Adrenal gland (tissue), 12 donors: ENCODE results near the gene GMDS. TPM values are rescaled to one million over a fixed set of nuclear protein-coding genes. Genes with fewer than 3 reads are reported as not detected.

Experiments used
- DNase-seq, 7 donors: peaks; one replicate each; pipeline ENCODE4 v3.0.0-alpha.2; 2019 to 2020
- H3K27ac ChIP-seq, 5 donors: fragments of 200-600 bp; sonication (generic) in 4 of 5; 1 replicate in 3 of 5; 2 replicates in 2 of 5; pipeline versions ENCODE4 v1.5.1 to v1.8.0; 2016 to 2020; ENCODE audit warnings: mild to moderate bottlenecking in 1 of 5
- H3K27me3 ChIP-seq: fragments of 200-600 bp; 2 replicates; pipeline ENCODE4 v1.8.0; 2021
- H3K36me3 ChIP-seq, 2 donors: fragments of 200-600 bp; replicated peaks in 1 of 2; 1 replicate in 1 of 2; 2 replicates in 1 of 2; pipeline versions ENCODE4 v1.5.1 to v1.8.0; 2018 to 2022
- H3K4me1 ChIP-seq, 2 donors: fragments of 200-600 bp; replicated peaks in 1 of 2; 1 replicate in 1 of 2; 2 replicates in 1 of 2; pipeline versions ENCODE4 v1.5.1 to v1.8.0; 2018 to 2021
- H3K4me3 ChIP-seq, 4 donors: fragments of 200-600 bp; sonication (generic) in 3 of 4; one replicate each; pipeline ENCODE4 v1.5.1; 2016 to 2018
- H3K9me3 ChIP-seq, 3 donors: fragments of 200-600 bp; sonication (generic) in 1 of 3; replicated peaks in 1 of 3; 1 replicate in 2 of 3; 2 replicates in 1 of 3; pipeline versions ENCODE4 v1.5.1 to v1.8.0; 2016 to 2021
- CTCF ChIP-seq, 6 experiments: fragments of 450-650 bp in 4 of 6; fragments of 200-600 bp in 2 of 6; sonication (generic) in 1 of 6; IDR thresholded peaks; 1 replicate in 5 of 6; 2 replicates in 1 of 6; pipeline versions ENCODE4 v1.5.1 to v1.8.0; 2016 to 2021; ENCODE audit warnings: antibody characterized with exemption in 6 of 6, mild to moderate bottlenecking in 2 of 6, moderate library complexity in 1 of 6
- POLR2A ChIP-seq, 2 donors: fragments of 450-650 bp; IDR thresholded peaks; one replicate each; pipeline ENCODE4 v1.6.1; 2017; ENCODE audit warnings: antibody characterized with exemption in 2 of 2, mild to moderate bottlenecking in 2 of 2, moderate library complexity in 1 of 2
- WGBS, 4 donors: extraction: QIAGEN DNeasy Blood & Tissue Kit in 2 of 4; methylation state at CpG; one replicate each; pipeline versions ENCODE4 v1.1.5 to v1.1.7; 2013 to 2017; 5-methylcytosine and 5-hydroxymethylcytosine counted together
- intact Hi-C, 2 donors: fragments of 100-400 bp; cut with DNase I; formaldehyde crosslinking; loops; one replicate each; pipeline versions ENCODE4 v1.14.1 to v1.15.0; 2022 to 2023
- polyA plus RNA-seq, 3 donors: library from polyadenylated mRNA; stranded (reverse); fragments of 200-250 nt in 2 of 3; fragments of 350-450 nt in 1 of 3; fragmentation: Illumina TruSeq in 1 of 3; extraction: RNeasy Lipid Tissue Mini Kit (QIAGEN cat#74804) in 1 of 3; gene quantifications; one replicate each; pipeline ENCODE4 v1.2.3, GENCODE V29; 2013 to 2014
- total RNA-seq, 9 donors: library from RNA; depleted of rRNA in 4 of 9; stranded (reverse); fragments of >200 nt in 4 of 9; fragments of 120-200 nt in 1 of 9; fragmentation: NEBNext Ultra II Directional in 1 of 9; extraction: Animal tissue kit (Norgen Biotek cat#: 25700) in 1 of 9; gene quantifications; one replicate each; pipeline versions ENCODE4 v1.1.0 to v1.2.4, GENCODE V29; 2013 to 2023
- donor health status: healthy with polysubstance abuse.
- donor health status: Bipolar disorder and iron deficiency.
- donor health status: DM: yes; HTN: yes; CAD: no.
- donor health status: DM: no; HTN: no; CAD: no.
- donor health status: DM: no; HTN: no; CAD: no.
- donor health status: DM: yes; HTN: yes; CAD: no.

The GMDS gene
- total and polyA plus RNA-seq, 12 donors: 8.5 to 39.2 (median 15.2) TPM

GRCh38 chr6:1609648-1610496 lies 635.5 kb downstream of the GMDS start, which contains the start of gene FOXC1:
TSS of gene FOXC1 (plus strand) at chr6:1609915. CDS start at chr6:1610446, 531 bp downstream.
- peaks cover 0 to 13% of the 10 kb centered on the region in 2 donors for H3K4me1 ChIP-seq
- H3K36me3 ChIP-seq: no peaks in the 10 kb centered on the region
- intact Hi-C loops: loop anchor here in 1 of 2 donors (5.0 to 10.0 kb wide), 4 partner anchors 75 to 742 kb away; no protein-coding TSS in a partner anchor
- H3K27me3 ChIP-seq: peaks cover 53% of the 10 kb centered on the region
- 0 to 1% (median 0%) methylated on average over 2 to 115 of the region's 115 CpGs for WGBS, 4 donors
- DNase-seq: peak; percentile 86 to 92 (median 89)
- peak within 1 kb of the TSS in 2 of 4 donors; percentile 45 to 68 for H3K4me3 ChIP-seq
- H3K9me3 ChIP-seq: no peaks in the 10 kb centered on the region
- TF ChIP-seq POLR2A (IDR thresholded peaks at IDR 0.05): peak; percentile 5 to 75
- no peak for TF ChIP-seq CTCF (IDR thresholded peaks at IDR 0.05)
- peak within 1 kb of the TSS; percentile 30 to 94 (median 89) for H3K27ac ChIP-seq

GRCh38 chr6:1609041-1609647 lies 636.3 kb downstream of the GMDS start:
- Histone ChIP-seq H3K27ac (peak overlapping the region in 4 of 5 donors; percentile 27 to 94 (median 76)), H3K27me3 (peaks cover 53% of the 10 kb centered on the region), H3K36me3 (no peaks in the 10 kb centered on the region), H3K4me1 (peaks cover 0 to 20% of the 10 kb centered on the region in 2 donors), H3K9me3 (no peaks in the 10 kb centered on the region), H3K4me3 (peak overlapping the region in 2 of 4 donors; percentile 18 to 68)
- TF ChIP-seq POLR2A (IDR thresholded peaks at IDR 0.05) (no peak), CTCF (IDR thresholded peaks at IDR 0.05) (no peak)
- peak in 2 of 7 donors; percentile 51 to 60 for DNase-seq
- intact Hi-C loops: loop anchor here in 1 of 2 donors (5.0 to 10.0 kb wide), 4 partner anchors 76 to 743 kb away; no protein-coding TSS in a partner anchor
- 0 to 1% (median 1%) methylated on average over 17 to 58 of the region's 58 CpGs for WGBS, 4 donors

GRCh38 chr6:1608222-1609040 lies 637.0 kb downstream of the GMDS start:
- TF ChIP-seq POLR2A (IDR thresholded peaks at IDR 0.05) (no peak), CTCF (IDR thresholded peaks at IDR 0.05) (no peak)
- Histone ChIP-seq H3K36me3 (no peaks in the 10 kb centered on the region), H3K27ac (peak overlapping the region in 1 of 5 donors; percentile 94), H3K4me3 (peak overlapping the region in 1 of 4 donors; percentile 68), H3K9me3 (no peaks in the 10 kb centered on the region), H3K4me1 (peaks cover 0 to 23% of the 10 kb centered on the region in 2 donors), H3K27me3 (peaks cover 57% of the 10 kb centered on the region)
- WGBS, 4 donors: 25 to 47% (median 37%) methylated on average over 30 to 59 of the region's 59 CpGs
- DNase-seq: no peak
- intact Hi-C loops: loop anchor here in 1 of 2 donors (5.0 to 10.0 kb wide), 4 partner anchors 76 to 744 kb away; no protein-coding TSS in a partner anchor
